ENCODE measurements around the gene PLA2G2E.

DNA sequence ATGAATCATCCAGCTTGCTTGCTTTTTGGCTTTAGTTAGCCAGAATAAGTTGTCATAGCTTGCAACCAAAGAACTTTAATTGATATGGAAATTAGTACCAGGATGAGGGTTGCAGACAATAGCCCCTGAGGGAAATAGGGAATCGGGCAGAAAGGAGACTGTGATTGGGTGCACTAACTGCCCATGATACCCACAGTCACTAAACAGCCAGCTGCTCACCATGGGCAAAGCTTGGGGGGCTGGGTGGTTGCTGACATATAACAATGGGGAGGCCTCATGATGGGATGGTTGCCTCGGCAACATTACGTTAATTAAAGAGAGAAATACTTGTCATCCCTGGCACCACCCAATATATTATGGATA lies 17.8 kb upstream of the PLA2G2E start:
- TF ChIP-seq, protein P1, sequence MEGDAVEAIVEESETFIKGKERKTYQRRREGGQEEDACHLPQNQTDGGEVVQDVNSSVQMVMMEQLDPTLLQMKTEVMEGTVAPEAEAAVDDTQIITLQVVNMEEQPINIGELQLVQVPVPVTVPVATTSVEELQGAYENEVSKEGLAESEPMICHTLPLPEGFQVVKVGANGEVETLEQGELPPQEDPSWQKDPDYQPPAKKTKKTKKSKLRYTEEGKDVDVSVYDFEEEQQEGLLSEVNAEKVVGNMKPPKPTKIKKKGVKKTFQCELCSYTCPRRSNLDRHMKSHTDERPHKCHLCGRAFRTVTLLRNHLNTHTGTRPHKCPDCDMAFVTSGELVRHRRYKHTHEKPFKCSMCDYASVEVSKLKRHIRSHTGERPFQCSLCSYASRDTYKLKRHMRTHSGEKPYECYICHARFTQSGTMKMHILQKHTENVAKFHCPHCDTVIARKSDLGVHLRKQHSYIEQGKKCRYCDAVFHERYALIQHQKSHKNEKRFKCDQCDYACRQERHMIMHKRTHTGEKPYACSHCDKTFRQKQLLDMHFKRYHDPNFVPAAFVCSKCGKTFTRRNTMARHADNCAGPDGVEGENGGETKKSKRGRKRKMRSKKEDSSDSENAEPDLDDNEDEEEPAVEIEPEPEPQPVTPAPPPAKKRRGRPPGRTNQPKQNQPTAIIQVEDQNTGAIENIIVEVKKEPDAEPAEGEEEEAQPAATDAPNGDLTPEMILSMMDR (conservative IDR thresholded peaks at IDR 0.05 in 1 of 2, IDR thresholded peaks at IDR 0.05 in 1 of 2; ENCODE audit: extremely low read depth in 1 of 2, insufficient read depth in 1 of 2, low read depth in 1 of 2, low read length in 2 of 2): no peak
- TF ChIP-seq EZH2 (IDR thresholded peaks at IDR 0.05; ENCODE audit: borderline replicate concordance, low read length): no peak

All from mammary epithelial cell (primary cell).